ENCODE results near the gene MYOCOS. TPM values are rescaled to one million over a fixed set of nuclear protein-coding genes. Genes with fewer than 3 reads are reported as not detected.

MYOCOS gene
- total and polyA plus RNA-seq, 4 donors: not detected

GRCh38 chr1:171661076-171661650 lies 39.1 kb downstream of the MYOCOS start:
- ATAC-seq (ENCODE audit: insufficient read depth, low FRiP score) (no peak), DNase-seq (peak in 1 of 3 donors; percentile 17)
- Histone ChIP-seq H3K9me3 (ENCODE audit: control insufficient read depth in 4 of 4, insufficient read depth in 3 of 4, low read length in 3 of 4) (no peaks in the 10 kb centered on the region), H3K27ac (ENCODE audit: low read depth in 1 of 2, low read length in 1 of 2) (no peak overlapping the region), H3K9ac (ENCODE audit: insufficient read depth in 1 of 2, low read length in 2 of 2) (no peak overlapping the region), H3K27me3 (ENCODE audit: control insufficient read depth in 3 of 3, insufficient read depth in 3 of 3, low read length in 2 of 3) (no peaks in the 10 kb centered on the region), H3K4me3 (no peak overlapping the region), H3K4me1 (ENCODE audit: control insufficient read depth in 5 of 5, insufficient read depth in 5 of 5, low read length in 5 of 5) (peaks cover 0 to 4% (median 0%) of the 10 kb centered on the region in 5 donors), H3K36me3 (ENCODE audit: control insufficient read depth in 4 of 4, insufficient read depth in 4 of 4, low read length in 4 of 4) (no peaks in the 10 kb centered on the region)
- TF ChIP-seq CTCF (IDR thresholded peaks at IDR 0.05; ENCODE audit: control extremely low read depth, extremely low read depth): no peak
- 79 to 91% methylated on average over 5 of the region's 5 CpGs for WGBS, 2 donors

- WGBS, 2 donors: 85 to 93% methylated on average over 7 of the region's 7 CpGs
- Histone ChIP-seq H3K36me3 (ENCODE audit: control insufficient read depth in 4 of 4, insufficient read depth in 4 of 4, low read length in 4 of 4) (no peaks in the 10 kb centered on the region), H3K4me3 (no peak overlapping the region), H3K4me1 (ENCODE audit: control insufficient read depth in 5 of 5, insufficient read depth in 5 of 5, low read length in 5 of 5) (peaks cover 0 to 4% (median 0%) of the 10 kb centered on the region in 5 donors), H3K9ac (ENCODE audit: insufficient read depth in 1 of 2, low read length in 2 of 2) (no peak overlapping the region), H3K9me3 (ENCODE audit: control insufficient read depth in 4 of 4, insufficient read depth in 3 of 4, low read length in 3 of 4) (no peaks in the 10 kb centered on the region), H3K27ac (ENCODE audit: low read depth in 1 of 2, low read length in 1 of 2) (peak overlapping the region in 1 of 2 donors; percentile 12), H3K27me3 (ENCODE audit: control insufficient read depth in 3 of 3, insufficient read depth in 3 of 3, low read length in 2 of 3) (no peaks in the 10 kb centered on the region)
- DNase-seq (no peak), ATAC-seq (ENCODE audit: insufficient read depth, low FRiP score) (no peak)
- no peak for TF ChIP-seq CTCF (IDR thresholded peaks at IDR 0.05; ENCODE audit: control extremely low read depth, extremely low read depth)
These were observed 41.2 kb downstream of the MYOCOS start for GRCh38 chr1:171663036-171663853.

- no peaks in the 10 kb centered on the region for H3K36me3 ChIP-seq (ENCODE audit: control insufficient read depth in 4 of 4, insufficient read depth in 4 of 4, low read length in 4 of 4)
- peaks cover 0 to 4% (median 0%) of the 10 kb centered on the region in 5 donors for H3K4me1 ChIP-seq (ENCODE audit: control insufficient read depth in 5 of 5, insufficient read depth in 5 of 5, low read length in 5 of 5)
- H3K9me3 ChIP-seq (ENCODE audit: control insufficient read depth in 4 of 4, insufficient read depth in 3 of 4, low read length in 3 of 4): no peaks in the 10 kb centered on the region
- ATAC-seq (ENCODE audit: insufficient read depth, low FRiP score) (no peak), DNase-seq (peak in 1 of 3 donors; percentile 21)
- H3K9ac ChIP-seq (ENCODE audit: insufficient read depth in 1 of 2, low read length in 2 of 2): no peak overlapping the region
- WGBS, 2 donors: 52 to 60% methylated on average over 4 of the region's 4 CpGs
- TF ChIP-seq CTCF (IDR thresholded peaks at IDR 0.05; ENCODE audit: control extremely low read depth, extremely low read depth): no peak
- no peak overlapping the region for H3K4me3 ChIP-seq
- H3K27ac ChIP-seq (ENCODE audit: low read depth in 1 of 2, low read length in 1 of 2): no peak overlapping the region
- H3K27me3 ChIP-seq (ENCODE audit: control insufficient read depth in 3 of 3, insufficient read depth in 3 of 3, low read length in 2 of 3): no peaks in the 10 kb centered on the region
These were observed 42.0 kb downstream of the MYOCOS start for GRCh38 chr1:171663854-171664575.

All from lung (tissue), 12 donors.